Eye (tissue), 1 donor: ENCODE results near the gene RPL37.
"Not testable (repeated sequence)": the region's sequence is repeated elsewhere in the genome, so short reads cannot be mapped to it uniquely, and the experiment has no call there.

Source experiments
- DNase-seq: peaks from one replicate; pipeline ENCODE4 v3.0.0-alpha.2; 2015

RPL37 gene

GRCh38 chr5:40796487-40796889 is 38.5 kb downstream of the RPL37 start:
- DNase-seq, result no peak

GRCh38 chr5:40794877-40795276 is 40.1 kb downstream of the RPL37 start:
- not testable (repeated sequence) for DNase-seq

GRCh38 chr5:40794340-40794739 is 40.7 kb downstream of the RPL37 start:
- not testable (repeated sequence) for DNase-seq

GRCh38 chr5:40792691-40793090 is 42.3 kb downstream of the RPL37 start:
- DNase-seq, result not testable (repeated sequence)

GRCh38 chr5:40791715-40792139 is 43.3 kb downstream of the RPL37 start:
- DNase-seq, result no peak

- no peak for DNase-seq
Observed at GRCh38 chr5:40790947-40791593, 44.0 kb downstream of the RPL37 start.

GRCh38 chr5:40788941-40789340 is 46.1 kb downstream of the RPL37 start:
- not testable (repeated sequence) for DNase-seq

GRCh38 chr5:40787986-40788385 is 47.0 kb downstream of the RPL37 start:
- no peak for DNase-seq

GRCh38 chr5:40786664-40787063 is 48.4 kb downstream of the RPL37 start:
- not testable (repeated sequence) for DNase-seq

- no peak for DNase-seq
Observed at GRCh38 chr5:40784916-40785315, 50.1 kb downstream of the RPL37 start.

- DNase-seq, result no peak
Observed at GRCh38 chr5:40784027-40784653, 50.9 kb downstream of the RPL37 start.

- no peak for DNase-seq
Observed at GRCh38 chr5:40781843-40782409, 53.1 kb downstream of the RPL37 start.

GRCh38 chr5:40780858-40781257 is 54.2 kb downstream of the RPL37 start:
- DNase-seq, result no peak

GRCh38 chr5:40780199-40780598 is 54.8 kb downstream of the RPL37 start:
- no peak for DNase-seq

GRCh38 chr5:40779561-40779960 is 55.5 kb downstream of the RPL37 start:
- DNase-seq, result no peak

- no peak for DNase-seq
Observed at GRCh38 chr5:40778133-40778532, 56.9 kb downstream of the RPL37 start.

GRCh38 chr5:40776658-40776977 is 58.4 kb downstream of the RPL37 start:
- no peak for DNase-seq

- DNase-seq, result no peak
Observed at GRCh38 chr5:40775846-40776657, 59.0 kb downstream of the RPL37 start.
